ENCODE data around the gene NELL1. TPM values are rescaled to one million over a fixed set of nuclear protein-coding genes. Genes with fewer than 3 reads are reported as not detected.

NELL1 gene
- total and polyA plus RNA-seq, 5 donors from 2014 or later: not detected

DNA sequence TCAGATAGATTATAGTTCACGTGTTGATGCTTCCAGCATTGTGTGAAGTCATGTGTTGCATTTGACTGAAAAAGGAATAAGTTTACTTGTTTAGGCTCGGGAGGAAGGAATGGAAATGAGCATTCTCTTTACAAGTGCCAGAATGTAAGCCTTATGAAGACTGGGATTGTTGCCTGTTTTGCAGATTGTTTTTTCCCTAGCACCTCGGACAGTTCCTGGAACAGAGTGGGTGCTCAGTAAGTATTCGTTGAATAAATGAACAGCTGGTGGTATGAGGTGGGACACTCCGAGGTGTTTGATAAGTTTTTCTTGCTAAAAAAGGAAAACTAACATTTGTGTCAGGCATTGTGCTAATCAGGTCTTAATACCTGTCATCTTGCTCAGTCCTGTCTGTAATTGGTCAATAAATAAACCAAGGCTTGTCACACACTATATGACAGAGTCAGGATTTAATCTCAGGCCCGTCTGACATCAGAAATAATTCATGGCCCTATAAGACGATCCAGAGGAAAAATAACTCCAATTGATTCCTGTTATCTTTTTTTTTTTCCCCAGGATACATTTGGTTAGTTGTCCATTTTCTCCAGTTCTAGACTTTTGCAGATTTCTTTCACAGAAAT lies 304.7 kb downstream of the NELL1 start:
- H3K4me3 Mint-ChIP-seq: no peak overlapping the region
- Histone ChIP-seq H3K36me3 (ENCODE audit: control insufficient read depth, insufficient read depth, low read length) (no peaks in the 10 kb centered on the region), H3K27me3 (ENCODE audit: control insufficient read depth, insufficient read depth, low read length) (no peaks in the 10 kb centered on the region), H3K27ac (ENCODE audit: insufficient read depth, low read length, poor library complexity, severe bottlenecking) (no peak overlapping the region), H3K4me1 (ENCODE audit: control insufficient read depth, insufficient read depth, low read length, poor library complexity, severe bottlenecking) (no peaks in the 10 kb centered on the region), H3K4me3 (ENCODE audit: low read depth, low read length) (no peak overlapping the region), H3K9me3 (ENCODE audit: control insufficient read depth in 2 of 2, low read length in 2 of 2) (no peaks in the 10 kb centered on the region)
- no peaks in the 10 kb centered on the region for H3K27me3 Mint-ChIP-seq
- no peaks in the 10 kb centered on the region for H3K36me3 Mint-ChIP-seq
- no peak overlapping the region for H3K27ac Mint-ChIP-seq
- no peak for ATAC-seq (ENCODE audit: low read depth in 2 of 2)
- DNase-seq: no peak
- H3K9me3 Mint-ChIP-seq: peaks cover 0 to 7% (median 4%) of the 10 kb centered on the region in 7 donors
- H3K4me1 Mint-ChIP-seq: no peaks in the 10 kb centered on the region

DNA sequence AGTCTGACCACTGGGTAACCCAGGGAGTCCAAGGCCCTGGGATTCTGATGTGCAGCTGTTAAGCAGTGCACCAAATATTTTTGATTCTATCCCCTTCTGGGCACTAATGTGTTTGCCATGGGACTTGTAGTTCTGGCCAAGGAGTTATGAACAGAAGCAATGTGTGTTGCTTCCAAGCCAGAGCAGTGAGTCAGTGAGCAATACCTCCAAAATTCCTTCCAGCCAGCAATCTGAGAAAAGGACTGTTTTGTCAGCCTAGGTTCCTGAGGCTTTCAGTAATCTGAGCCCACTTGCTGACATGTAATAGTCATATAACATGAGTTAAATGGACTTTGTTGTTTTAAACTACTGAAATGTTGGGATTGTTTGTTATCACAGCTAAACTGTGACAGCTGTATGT lies 311.4 kb downstream of the NELL1 start:
- no peak overlapping the region for H3K4me3 Mint-ChIP-seq
- DNase-seq: no peak
- H3K36me3 Mint-ChIP-seq: no peaks in the 10 kb centered on the region

DNA sequence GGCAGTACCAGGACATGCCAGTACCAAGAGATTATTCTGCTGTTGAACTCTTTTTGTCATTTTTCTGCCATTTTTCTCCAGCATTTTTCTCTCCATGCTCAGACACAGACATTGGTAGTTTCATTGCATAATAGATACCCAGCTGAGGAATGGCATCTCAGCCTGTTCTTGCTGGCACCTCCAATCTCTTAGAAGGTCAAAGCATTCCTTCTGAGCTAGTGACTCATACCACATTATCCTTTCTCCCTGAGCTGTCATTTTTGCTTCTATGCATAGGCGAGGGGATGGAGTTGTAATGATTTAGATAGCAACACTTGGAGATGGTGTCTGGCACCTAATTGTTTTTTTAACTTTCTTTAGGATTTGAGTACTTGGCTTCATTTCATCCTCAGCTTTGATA lies 321.1 kb downstream of the NELL1 start:
- Mint-ChIP-seq H3K36me3 (no peaks in the 10 kb centered on the region), H3K4me3 (no peak overlapping the region), H3K4me1 (no peaks in the 10 kb centered on the region), H3K27ac (no peak overlapping the region), H3K27me3 (no peaks in the 10 kb centered on the region), H3K9me3 (peaks cover 0 to 13% (median 5%) of the 10 kb centered on the region in 7 donors)
- H3K27ac ChIP-seq (ENCODE audit: insufficient read depth, low read length, poor library complexity, severe bottlenecking): no peak overlapping the region
- no peaks in the 10 kb centered on the region for H3K36me3 ChIP-seq (ENCODE audit: control insufficient read depth, insufficient read depth, low read length)
- no peak overlapping the region for H3K4me3 ChIP-seq (ENCODE audit: low read depth, low read length)
- no peaks in the 10 kb centered on the region for H3K27me3 ChIP-seq (ENCODE audit: control insufficient read depth, insufficient read depth, low read length)
- no peaks in the 10 kb centered on the region for H3K4me1 ChIP-seq (ENCODE audit: control insufficient read depth, insufficient read depth, low read length, poor library complexity, severe bottlenecking)
- DNase-seq (no peak), ATAC-seq (ENCODE audit: low read depth in 2 of 2) (no peak)
- peaks cover 0 to 5% of the 10 kb centered on the region in 2 experiments for H3K9me3 ChIP-seq (ENCODE audit: control insufficient read depth in 2 of 2, low read length in 2 of 2)

More for the DNA sequence above, 311.4 kb downstream of the NELL1 start:
- no peak for ATAC-seq (ENCODE audit: low read depth in 2 of 2)
- Histone ChIP-seq H3K36me3 (ENCODE audit: control insufficient read depth, insufficient read depth, low read length) (no peaks in the 10 kb centered on the region), H3K4me3 (ENCODE audit: low read depth, low read length) (no peak overlapping the region), H3K4me1 (ENCODE audit: control insufficient read depth, insufficient read depth, low read length, poor library complexity, severe bottlenecking) (no peaks in the 10 kb centered on the region), H3K9me3 (ENCODE audit: control insufficient read depth in 2 of 2, low read length in 2 of 2) (no peaks in the 10 kb centered on the region), H3K27me3 (ENCODE audit: control insufficient read depth, insufficient read depth, low read length) (no peaks in the 10 kb centered on the region), H3K27ac (ENCODE audit: insufficient read depth, low read length, poor library complexity, severe bottlenecking) (no peak overlapping the region)
- H3K27ac Mint-ChIP-seq: no peak overlapping the region
- H3K4me1 Mint-ChIP-seq: no peaks in the 10 kb centered on the region
- peaks cover 4 to 22% (median 8%) of the 10 kb centered on the region in 7 donors for H3K9me3 Mint-ChIP-seq
- H3K27me3 Mint-ChIP-seq: no peaks in the 10 kb centered on the region

DNA sequence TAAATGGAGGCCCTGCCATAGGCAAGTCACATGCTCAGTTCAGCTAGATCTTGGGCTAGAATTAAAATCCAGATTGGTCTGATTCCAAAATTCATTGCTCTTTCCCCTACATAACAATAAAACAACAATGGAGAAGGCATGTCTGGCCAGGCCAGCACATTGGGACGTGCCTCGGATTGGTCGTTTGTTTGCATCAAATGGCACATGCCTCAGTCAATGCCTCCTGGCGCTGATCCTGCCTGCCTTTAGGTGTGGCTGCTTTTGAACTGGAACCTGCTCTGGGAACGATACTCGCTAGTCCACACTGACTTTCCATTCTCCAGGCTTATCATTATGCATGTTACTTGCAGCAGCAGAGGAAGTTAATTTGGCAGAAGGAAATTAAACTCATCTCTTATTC lies 322.1 kb downstream of the NELL1 start:
- DNase-seq (no peak), ATAC-seq (ENCODE audit: low read depth in 2 of 2) (no peak)
- Histone ChIP-seq H3K27me3 (ENCODE audit: control insufficient read depth, insufficient read depth, low read length) (no peaks in the 10 kb centered on the region), H3K4me1 (ENCODE audit: control insufficient read depth, insufficient read depth, low read length, poor library complexity, severe bottlenecking) (no peaks in the 10 kb centered on the region), H3K4me3 (ENCODE audit: low read depth, low read length) (no peak overlapping the region), H3K36me3 (ENCODE audit: control insufficient read depth, insufficient read depth, low read length) (no peaks in the 10 kb centered on the region), H3K27ac (ENCODE audit: insufficient read depth, low read length, poor library complexity, severe bottlenecking) (no peak overlapping the region), H3K9me3 (ENCODE audit: control insufficient read depth in 2 of 2, low read length in 2 of 2) (peaks cover 0 to 5% of the 10 kb centered on the region in 2 experiments)
- H3K9me3 Mint-ChIP-seq: peaks cover 0 to 17% (median 5%) of the 10 kb centered on the region in 7 donors
- H3K27ac Mint-ChIP-seq: no peak overlapping the region
- H3K36me3 Mint-ChIP-seq: no peaks in the 10 kb centered on the region
- no peaks in the 10 kb centered on the region for H3K27me3 Mint-ChIP-seq
- no peaks in the 10 kb centered on the region for H3K4me1 Mint-ChIP-seq
- H3K4me3 Mint-ChIP-seq: no peak overlapping the region

DNA sequence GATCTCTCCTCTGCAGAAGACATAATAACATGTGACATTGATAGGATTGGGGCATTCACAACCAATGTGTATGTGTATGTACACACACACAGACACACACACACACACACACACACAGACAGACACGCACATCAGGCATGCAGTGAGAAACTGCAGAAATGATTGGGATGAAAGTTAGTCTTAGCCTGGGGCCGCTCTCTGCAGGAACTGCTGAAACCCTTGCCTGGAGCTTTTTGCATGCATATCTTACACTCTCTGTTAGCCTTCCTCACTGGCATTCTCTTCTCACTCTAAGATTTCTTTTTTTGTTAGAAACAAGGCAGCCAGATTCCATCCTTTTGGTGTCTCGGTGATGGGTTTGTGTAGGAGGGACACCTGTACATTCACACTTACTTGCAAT lies 337.9 kb downstream of the NELL1 start:
- no peak for DNase-seq
- Mint-ChIP-seq H3K9me3 (peaks cover 0 to 15% (median 4%) of the 10 kb centered on the region in 7 donors), H3K27me3 (no peaks in the 10 kb centered on the region), H3K27ac (no peak overlapping the region), H3K4me1 (no peaks in the 10 kb centered on the region), H3K36me3 (no peaks in the 10 kb centered on the region), H3K4me3 (no peak overlapping the region)
- H3K4me1 ChIP-seq (ENCODE audit: control insufficient read depth, insufficient read depth, low read length, poor library complexity, severe bottlenecking): no peaks in the 10 kb centered on the region
- no peak overlapping the region for H3K27ac ChIP-seq (ENCODE audit: insufficient read depth, low read length, poor library complexity, severe bottlenecking)
- H3K4me3 ChIP-seq (ENCODE audit: low read depth, low read length): no peak overlapping the region
- no peaks in the 10 kb centered on the region for H3K9me3 ChIP-seq (ENCODE audit: control insufficient read depth in 2 of 2, low read length in 2 of 2)
- no peak for ATAC-seq (ENCODE audit: low read depth in 2 of 2)
- no peaks in the 10 kb centered on the region for H3K36me3 ChIP-seq (ENCODE audit: control insufficient read depth, insufficient read depth, low read length)
- H3K27me3 ChIP-seq (ENCODE audit: control insufficient read depth, insufficient read depth, low read length): no peaks in the 10 kb centered on the region

DNA sequence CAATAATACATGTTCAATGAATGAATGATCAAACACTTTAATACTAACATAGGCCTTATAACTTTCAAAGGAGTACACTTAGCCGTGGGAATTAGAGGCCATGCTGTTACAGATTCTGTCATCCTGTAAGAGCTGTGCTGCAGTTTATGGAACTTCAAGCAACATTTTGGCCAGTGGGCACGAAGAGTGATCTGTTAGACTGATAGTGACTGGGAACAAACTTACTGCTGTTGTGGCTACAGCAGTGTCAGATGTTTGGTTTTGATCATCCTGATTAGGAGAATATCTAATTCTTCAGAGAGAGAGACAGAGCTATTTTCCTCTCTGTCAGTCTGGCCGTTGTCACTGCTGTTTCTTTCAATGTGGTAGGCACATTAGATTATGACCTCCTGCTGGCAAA lies 348.9 kb downstream of the NELL1 start:
- no peak overlapping the region for H3K4me3 Mint-ChIP-seq
- H3K36me3 ChIP-seq (ENCODE audit: control insufficient read depth, insufficient read depth, low read length): no peaks in the 10 kb centered on the region

DNA sequence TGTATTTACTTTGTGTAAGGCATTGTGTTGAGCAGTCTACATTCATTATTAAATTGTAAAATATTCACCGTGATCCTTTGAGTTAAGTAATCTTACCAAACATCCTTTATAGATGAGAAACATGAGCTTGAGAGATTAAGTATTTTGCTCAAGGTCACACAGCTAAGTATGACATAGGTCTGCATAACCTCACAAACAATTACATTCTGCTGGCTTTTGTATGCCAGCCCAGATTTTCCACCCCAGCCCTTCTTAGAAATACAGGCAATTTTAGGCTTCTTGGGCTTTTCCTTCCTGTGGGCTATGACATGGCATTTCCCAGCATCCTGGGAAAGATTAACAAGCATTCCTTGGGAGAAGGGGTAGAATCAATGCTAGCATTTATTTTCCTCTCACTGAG lies 357.3 kb downstream of the NELL1 start:
- Histone ChIP-seq H3K4me3 (ENCODE audit: low read depth, low read length) (no peak overlapping the region), H3K36me3 (ENCODE audit: control insufficient read depth, insufficient read depth, low read length) (no peaks in the 10 kb centered on the region), H3K27me3 (ENCODE audit: control insufficient read depth, insufficient read depth, low read length) (no peaks in the 10 kb centered on the region), H3K4me1 (ENCODE audit: control insufficient read depth, insufficient read depth, low read length, poor library complexity, severe bottlenecking) (no peaks in the 10 kb centered on the region), H3K27ac (ENCODE audit: insufficient read depth, low read length, poor library complexity, severe bottlenecking) (no peak overlapping the region), H3K9me3 (ENCODE audit: control insufficient read depth in 2 of 2, low read length in 2 of 2) (no peaks in the 10 kb centered on the region)
- H3K4me3 Mint-ChIP-seq: no peak overlapping the region
- no peaks in the 10 kb centered on the region for H3K4me1 Mint-ChIP-seq
- H3K27ac Mint-ChIP-seq: no peak overlapping the region
- no peaks in the 10 kb centered on the region for H3K36me3 Mint-ChIP-seq
- peaks cover 0 to 11% (median 7%) of the 10 kb centered on the region in 7 donors for H3K9me3 Mint-ChIP-seq
- H3K27me3 Mint-ChIP-seq: no peaks in the 10 kb centered on the region
- DNase-seq: no peak
- no peak for ATAC-seq (ENCODE audit: low read depth in 2 of 2)

More for the DNA sequence above, 348.9 kb downstream of the NELL1 start:
- ATAC-seq (ENCODE audit: low read depth in 2 of 2): no peak
- H3K27me3 Mint-ChIP-seq: no peaks in the 10 kb centered on the region
- H3K4me1 Mint-ChIP-seq: no peaks in the 10 kb centered on the region
- H3K4me1 ChIP-seq (ENCODE audit: control insufficient read depth, insufficient read depth, low read length, poor library complexity, severe bottlenecking): no peaks in the 10 kb centered on the region
- DNase-seq: no peak
- no peaks in the 10 kb centered on the region for H3K9me3 ChIP-seq (ENCODE audit: control insufficient read depth in 2 of 2, low read length in 2 of 2)
- no peak overlapping the region for H3K4me3 ChIP-seq (ENCODE audit: low read depth, low read length)
- no peaks in the 10 kb centered on the region for H3K36me3 Mint-ChIP-seq
- no peaks in the 10 kb centered on the region for H3K27me3 ChIP-seq (ENCODE audit: control insufficient read depth, insufficient read depth, low read length)
- H3K27ac ChIP-seq (ENCODE audit: insufficient read depth, low read length, poor library complexity, severe bottlenecking): no peak overlapping the region
- no peak overlapping the region for H3K27ac Mint-ChIP-seq
- H3K9me3 Mint-ChIP-seq: peaks cover 0 to 11% (median 8%) of the 10 kb centered on the region in 7 donors

DNA sequence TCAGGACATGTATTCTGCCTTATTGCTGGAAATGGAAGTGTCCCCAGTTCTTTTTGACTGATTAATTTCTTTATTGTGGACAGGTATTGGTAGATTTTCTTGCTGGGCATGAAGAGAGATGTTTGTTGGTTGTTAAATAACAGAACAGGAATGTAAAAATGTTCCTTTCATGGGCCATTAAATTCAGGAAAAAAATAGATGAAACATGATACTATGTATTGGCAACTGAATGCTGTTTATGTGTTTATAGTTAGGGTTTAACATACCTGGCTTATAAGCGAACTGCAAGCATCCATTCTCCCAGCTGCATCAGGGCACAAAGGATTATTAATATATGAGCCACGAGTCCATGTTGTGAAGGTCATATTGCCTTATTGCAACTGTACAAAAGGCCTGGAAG lies 368.5 kb downstream of the NELL1 start:
- Histone ChIP-seq H3K4me3 (ENCODE audit: low read depth, low read length) (no peak overlapping the region), H3K9me3 (ENCODE audit: control insufficient read depth in 2 of 2, low read length in 2 of 2) (peaks cover 0 to 4% of the 10 kb centered on the region in 2 experiments), H3K27ac (ENCODE audit: insufficient read depth, low read length, poor library complexity, severe bottlenecking) (no peak overlapping the region), H3K36me3 (ENCODE audit: control insufficient read depth, insufficient read depth, low read length) (no peaks in the 10 kb centered on the region), H3K4me1 (ENCODE audit: control insufficient read depth, insufficient read depth, low read length, poor library complexity, severe bottlenecking) (no peaks in the 10 kb centered on the region), H3K27me3 (ENCODE audit: control insufficient read depth, insufficient read depth, low read length) (no peaks in the 10 kb centered on the region)
- no peak for ATAC-seq (ENCODE audit: low read depth in 2 of 2)
- Mint-ChIP-seq H3K27me3 (no peaks in the 10 kb centered on the region), H3K4me3 (no peak overlapping the region), H3K36me3 (no peaks in the 10 kb centered on the region), H3K9me3 (peaks cover 0 to 16% (median 5%) of the 10 kb centered on the region in 7 donors), H3K27ac (no peak overlapping the region), H3K4me1 (no peaks in the 10 kb centered on the region)
- DNase-seq: no peak
